GM19397 (cell line): ENCODE measurements around the gene PCDH15.

Source experiments
- ATAC-seq: cut with Tn5 transposase; IDR thresholded peaks from one replicate; pipeline ENCODE4 v1.9.1; 2021; ENCODE audit warnings: mild to moderate bottlenecking, moderate library complexity; ENCODE audit not compliant: unreplicated experiment

Gene PCDH15

GRCh38 chr10:54708591-54708990 lies 92.4 kb downstream of the PCDH15 start:
- no peak for ATAC-seq

GRCh38 chr10:54708021-54708420 lies 93.0 kb downstream of the PCDH15 start:
- ATAC-seq, result no peak

GRCh38 chr10:54702583-54703485 lies 98.2 kb downstream of the PCDH15 start:
- ATAC-seq, result no peak

GRCh38 chr10:54691331-54691730 lies 109.7 kb downstream of the PCDH15 start:
- ATAC-seq, result no peak

- no peak for ATAC-seq
Observed at GRCh38 chr10:54682554-54682953, 118.5 kb downstream of the PCDH15 start.

- no peak for ATAC-seq
Observed at GRCh38 chr10:54681136-54681535, 119.9 kb downstream of the PCDH15 start.

- no peak for ATAC-seq
Observed at GRCh38 chr10:54667136-54667535, 133.9 kb downstream of the PCDH15 start.

GRCh38 chr10:54666192-54666591 lies 134.8 kb downstream of the PCDH15 start:
- no peak for ATAC-seq

- no peak for ATAC-seq
Observed at GRCh38 chr10:54665095-54665494, 135.9 kb downstream of the PCDH15 start.

- ATAC-seq, result no peak
Observed at GRCh38 chr10:54660397-54660796, 140.6 kb downstream of the PCDH15 start.

GRCh38 chr10:54656643-54657042 lies 144.4 kb downstream of the PCDH15 start:
- ATAC-seq, result no peak

- no peak for ATAC-seq
Observed at GRCh38 chr10:54653518-54653917, 147.5 kb downstream of the PCDH15 start.

- ATAC-seq, result no peak
Observed at GRCh38 chr10:54650547-54650946, 150.5 kb downstream of the PCDH15 start.

GRCh38 chr10:54622017-54622416 lies 179.0 kb downstream of the PCDH15 start:
- no peak for ATAC-seq

- ATAC-seq, result no peak
Observed at GRCh38 chr10:54620352-54620751, 180.7 kb downstream of the PCDH15 start.

- no peak for ATAC-seq
Observed at GRCh38 chr10:54614072-54614471, 187.0 kb downstream of the PCDH15 start.

GRCh38 chr10:54613162-54613561 lies 187.9 kb downstream of the PCDH15 start:
- ATAC-seq, result no peak

- ATAC-seq, result no peak
Observed at GRCh38 chr10:54609423-54609822, 191.6 kb downstream of the PCDH15 start.

GRCh38 chr10:54607983-54608382 lies 193.0 kb downstream of the PCDH15 start:
- ATAC-seq, result no peak

- no peak for ATAC-seq
Observed at GRCh38 chr10:54594289-54594688, 206.7 kb downstream of the PCDH15 start.

- ATAC-seq, result no peak
Observed at GRCh38 chr10:54587971-54588370, 213.1 kb downstream of the PCDH15 start.

GRCh38 chr10:54585572-54585971 lies 215.5 kb downstream of the PCDH15 start:
- ATAC-seq, result no peak

GRCh38 chr10:54577682-54578081 lies 223.3 kb downstream of the PCDH15 start:
- no peak for ATAC-seq
